Skeletal muscle satellite cell (primary cell): Measurements from ENCODE around the gene S100A9.

Experiments used
- H3K27me3 ChIP-seq: 2 replicates; pipeline ENCODE4 v1.7.0; 2013; ENCODE audit warnings: low read length; ENCODE audit not compliant: control insufficient read depth, insufficient read depth
- H3K36me3 ChIP-seq: 2 replicates; pipeline ENCODE4 v1.7.0; 2013; ENCODE audit warnings: mild to moderate bottlenecking, control low read depth, low read length; ENCODE audit not compliant: insufficient read depth
- H3K4me1 ChIP-seq: 2 replicates; pipeline ENCODE4 v1.7.0; 2013; ENCODE audit warnings: low read length; ENCODE audit not compliant: control insufficient read depth, insufficient read depth
- H3K4me2 ChIP-seq: 2 replicates; pipeline ENCODE4 v1.7.0; 2013; ENCODE audit warnings: mild to moderate bottlenecking, low read length
- H3K4me3 ChIP-seq: 2 replicates; pipeline ENCODE4 v1.7.0; 2013; ENCODE audit warnings: low read length
- H3K9ac ChIP-seq: 2 replicates; pipeline ENCODE4 v1.7.0; 2013; ENCODE audit warnings: mild to moderate bottlenecking, low read depth, low read length, moderate library complexity
- H3K9me3 ChIP-seq: replicated peaks from 2 replicates; pipeline ENCODE4 v1.7.0; 2013; ENCODE audit warnings: mild to moderate bottlenecking, control low read depth, low read length

The S100A9 gene

GRCh38 chr1:153384958-153385580 lies 27.4 kb downstream of the S100A9 start:
- no peak overlapping the region for H3K4me2 ChIP-seq
- H3K9ac ChIP-seq, result no peak overlapping the region
- H3K27me3 ChIP-seq, result peaks cover 3% of the 10 kb centered on the region
- H3K4me1 ChIP-seq, result no peaks in the 10 kb centered on the region
- H3K36me3 ChIP-seq, result no peaks in the 10 kb centered on the region
- H3K9me3 ChIP-seq, result no peaks in the 10 kb centered on the region
- H3K4me3 ChIP-seq, result no peak overlapping the region

- no peak overlapping the region for H3K4me3 ChIP-seq
- no peak overlapping the region for H3K4me2 ChIP-seq
- H3K9me3 ChIP-seq, result no peaks in the 10 kb centered on the region
- peaks cover 3% of the 10 kb centered on the region for H3K27me3 ChIP-seq
- no peak overlapping the region for H3K9ac ChIP-seq
- H3K36me3 ChIP-seq, result no peaks in the 10 kb centered on the region
- H3K4me1 ChIP-seq, result no peaks in the 10 kb centered on the region
These were observed 28.8 kb downstream of the S100A9 start for GRCh38 chr1:153386500-153386901.

GRCh38 chr1:153387001-153387400 lies 29.3 kb downstream of the S100A9 start:
- H3K4me3 ChIP-seq, result no peak overlapping the region
- no peaks in the 10 kb centered on the region for H3K9me3 ChIP-seq
- H3K9ac ChIP-seq, result no peak overlapping the region
- H3K4me1 ChIP-seq, result no peaks in the 10 kb centered on the region
- peaks cover 4% of the 10 kb centered on the region for H3K27me3 ChIP-seq
- no peak overlapping the region for H3K4me2 ChIP-seq
- no peaks in the 10 kb centered on the region for H3K36me3 ChIP-seq

GRCh38 chr1:153387785-153388184 lies 30.1 kb downstream of the S100A9 start:
- Histone ChIP-seq H3K4me3 (no peak overlapping the region), H3K9ac (no peak overlapping the region), H3K9me3 (no peaks in the 10 kb centered on the region), H3K4me1 (no peaks in the 10 kb centered on the region), H3K27me3 (peaks cover 9% of the 10 kb centered on the region), H3K36me3 (no peaks in the 10 kb centered on the region), H3K4me2 (no peak overlapping the region)

- Histone ChIP-seq H3K4me2 (no peak overlapping the region), H3K27me3 (peaks cover 9% of the 10 kb centered on the region), H3K9ac (no peak overlapping the region), H3K4me1 (no peaks in the 10 kb centered on the region), H3K4me3 (no peak overlapping the region), H3K36me3 (no peaks in the 10 kb centered on the region), H3K9me3 (no peaks in the 10 kb centered on the region)
These were observed 31.7 kb downstream of the S100A9 start for GRCh38 chr1:153389401-153389800.

GRCh38 chr1:153389973-153390879 lies 32.6 kb downstream of the S100A9 start:
- no peaks in the 10 kb centered on the region for H3K36me3 ChIP-seq
- no peaks in the 10 kb centered on the region for H3K4me1 ChIP-seq
- H3K27me3 ChIP-seq, result peaks cover 7% of the 10 kb centered on the region
- no peaks in the 10 kb centered on the region for H3K9me3 ChIP-seq
- H3K4me2 ChIP-seq, result no peak overlapping the region
- no peak overlapping the region for H3K9ac ChIP-seq
- no peak overlapping the region for H3K4me3 ChIP-seq

GRCh38 chr1:153390938-153391710 lies 33.5 kb downstream of the S100A9 start, which contains the start of gene S100A8:
S100A8 (minus strand) TSS chr1:153391073; CDS start chr1:153390535, 538 bp downstream.
- H3K4me3 ChIP-seq, result no peak within 1 kb of the TSS
- no peak within 1 kb of the TSS for H3K9ac ChIP-seq
- H3K9me3 ChIP-seq, result no peaks in the 10 kb centered on the region
- peaks cover 10% of the 10 kb centered on the region for H3K27me3 ChIP-seq
- no peaks in the 10 kb centered on the region for H3K4me1 ChIP-seq
- H3K36me3 ChIP-seq, result no peaks in the 10 kb centered on the region
- H3K4me2 ChIP-seq, result no peak within 1 kb of the TSS

GRCh38 chr1:153392258-153392657 lies 34.6 kb downstream of the S100A9 start:
- Histone ChIP-seq H3K4me3 (no peak overlapping the region), H3K4me1 (no peaks in the 10 kb centered on the region), H3K27me3 (peaks cover 12% of the 10 kb centered on the region), H3K36me3 (no peaks in the 10 kb centered on the region), H3K4me2 (no peak overlapping the region), H3K9me3 (no peaks in the 10 kb centered on the region), H3K9ac (no peak overlapping the region)

GRCh38 chr1:153392822-153393221 lies 35.2 kb downstream of the S100A9 start:
- Histone ChIP-seq H3K27me3 (peaks cover 12% of the 10 kb centered on the region), H3K9me3 (no peaks in the 10 kb centered on the region), H3K4me3 (no peak overlapping the region), H3K36me3 (no peaks in the 10 kb centered on the region), H3K4me2 (no peak overlapping the region), H3K4me1 (no peaks in the 10 kb centered on the region), H3K9ac (no peak overlapping the region)

GRCh38 chr1:153393926-153394325 lies 36.3 kb downstream of the S100A9 start:
- Histone ChIP-seq H3K9me3 (no peaks in the 10 kb centered on the region), H3K4me3 (no peak overlapping the region), H3K27me3 (peaks cover 18% of the 10 kb centered on the region), H3K9ac (no peak overlapping the region), H3K36me3 (no peaks in the 10 kb centered on the region), H3K4me2 (no peak overlapping the region), H3K4me1 (no peaks in the 10 kb centered on the region)

GRCh38 chr1:153394391-153394790 lies 36.7 kb downstream of the S100A9 start:
- Histone ChIP-seq H3K4me1 (no peaks in the 10 kb centered on the region), H3K9ac (no peak overlapping the region), H3K4me2 (no peak overlapping the region), H3K36me3 (no peaks in the 10 kb centered on the region), H3K9me3 (no peaks in the 10 kb centered on the region), H3K27me3 (peaks cover 18% of the 10 kb centered on the region), H3K4me3 (no peak overlapping the region)
